Caco-2 (cell line): ENCODE data around the gene RBPJ. TPM values are rescaled to one million over a fixed set of nuclear protein-coding genes. Genes with fewer than 3 reads are reported as not detected.

Experiments
- BruUV-seq: library from RNA; stranded (reverse); fragments of 400-500 nt; replicated peaks from 2 replicates; lab custom pipeline; 2021; lab: Mats Ljungman, UMichigan
- CTCF ChIA-PET: fragments of 300-600 bp; sonication (Branson Sonifier 250); formaldehyde crosslinking; loops from one replicate; lab custom pipeline; 2022; ENCODE audit warnings: antibody characterized with exemption; lab: Charles Lee
- POLR2A ChIA-PET: fragments of 300-600 bp; sonication (Branson Sonifier 250); formaldehyde crosslinking; loops from one replicate; lab custom pipeline; 2022; ENCODE audit warnings: antibody characterized with exemption; lab: Charles Lee
- DNase-seq, 2 experiments: peaks; one replicate each; pipeline versions ENCODE4 v3.0.0 to v3.0.0-alpha.2; 2020 to 2022
- H3K27me3 ChIP-seq: replicated peaks from 2 replicates; pipeline ENCODE4 v1.6.0; 2011; ENCODE audit warnings: low read length; ENCODE audit not compliant: control insufficient read depth, insufficient read depth
- H3K36me3 ChIP-seq: 2 replicates; pipeline ENCODE4 v1.5.1; 2011; ENCODE audit warnings: low read length; ENCODE audit not compliant: control insufficient read depth, insufficient read depth
- H3K4me1 ChIP-seq: fragments of 250-450 bp; sonication (Bioruptor Pico); 2 replicates; pipeline ENCODE4 v1.5.1; 2020; ENCODE audit warnings: mild to moderate bottlenecking
- H3K4me3 ChIP-seq: 2 replicates; pipeline ENCODE4 v1.5.1; 2011; ENCODE audit warnings: low read depth, mild to moderate bottlenecking, control low read depth, low read length
- H3K9me3 ChIP-seq: fragments of 250-450 bp; sonication (Bioruptor Pico); 2 replicates; pipeline ENCODE4 v1.5.1; 2020; ENCODE audit warnings: mild to moderate bottlenecking, moderate library complexity
- H3K27ac Mint-ChIP-seq: one replicate; pipeline ENCODE4 v1.8.0; 2022; ENCODE audit warnings: mixed read lengths; ENCODE audit not compliant: unreplicated experiment
- H3K27me3 Mint-ChIP-seq: one replicate; pipeline ENCODE4 v1.8.0; 2022; ENCODE audit warnings: mixed read lengths; ENCODE audit not compliant: insufficient read depth, unreplicated experiment
- H3K36me3 Mint-ChIP-seq: one replicate; pipeline ENCODE4 v1.8.0; 2022; ENCODE audit warnings: mild to moderate bottlenecking, mixed read lengths; ENCODE audit not compliant: insufficient read depth, unreplicated experiment
- H3K4me1 Mint-ChIP-seq: one replicate; pipeline ENCODE4 v1.8.0; 2022; ENCODE audit warnings: low read depth, mixed read lengths; ENCODE audit not compliant: unreplicated experiment
- H3K4me3 Mint-ChIP-seq: one replicate; pipeline ENCODE4 v1.8.0; 2022; ENCODE audit warnings: mild to moderate bottlenecking, moderate library complexity, mixed read lengths; ENCODE audit not compliant: unreplicated experiment
- H3K9me3 Mint-ChIP-seq: one replicate; pipeline ENCODE4 v1.8.0; 2022; ENCODE audit warnings: mixed read lengths; ENCODE audit not compliant: unreplicated experiment
- intact Hi-C: fragments of 100-400 bp; cut with micrococcal nuclease; formaldehyde crosslinking; loops from one replicate; pipeline ENCODE4 v1.10.0; 2022; ENCODE audit not compliant: unreplicated experiment
- total RNA-seq: library from RNA; stranded (reverse); gene quantifications from 2 replicates; pipeline ENCODE4 v1.2.3, GENCODE V29; 2022
- TF ChIP-seq, protein P1 (sequence below), 2 experiments: fragments of 200-600 bp in 1 of 2; IDR thresholded peaks; 1 replicate in 1 of 2; 2 replicates in 1 of 2; pipeline versions ENCODE4 v1.5.1 to v1.8.0; 2011 to 2022; ENCODE audit warnings: antibody characterized with exemption in 1 of 2, control low read depth in 1 of 2, inconsistent platforms in 1 of 2, low read depth in 1 of 2, low read length in 1 of 2, mild to moderate bottlenecking in 1 of 2, moderate library complexity in 1 of 2; ENCODE audit not compliant: insufficient read depth in 1 of 2, severe bottlenecking in 1 of 2, unreplicated experiment in 1 of 2

The RBPJ gene
- total RNA-seq, 1 experiment from 2014 or later: 38.8 TPM

DNA sequence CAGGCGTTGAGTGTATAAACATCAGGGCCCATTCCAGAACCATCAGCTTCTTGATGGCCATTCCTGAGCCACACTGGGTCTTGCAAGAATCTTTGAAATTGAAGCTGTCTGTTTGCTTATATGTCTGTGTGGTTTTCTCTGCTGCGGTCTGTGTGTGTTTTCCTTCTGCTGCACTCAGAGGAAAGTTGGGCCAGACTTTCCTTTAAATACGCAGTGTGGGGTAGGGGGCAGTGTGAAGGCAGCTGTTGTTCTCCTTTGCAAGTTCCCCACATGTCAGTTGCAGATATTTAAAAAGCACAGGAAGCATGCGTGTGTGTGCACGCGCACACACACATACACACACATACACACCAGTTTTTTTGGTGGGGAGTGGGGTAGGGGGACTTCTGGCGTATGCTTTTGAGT, 137.3 kb downstream of the RBPJ start:
- Histone ChIP-seq H3K4me3 (no peak overlapping the region), H3K9me3 (0 out of 2 replicates have a peak, but pooled peaks cover under 1% of the 10 kb centered on the region), H3K27me3 (no peaks in the 10 kb centered on the region), H3K36me3 (no peaks in the 10 kb centered on the region), H3K4me1 (no peaks in the 10 kb centered on the region; the same call in 1 of the 2 replicates)
- CTCF ChIA-PET: interaction anchor here (0.6 to 0.7 kb wide), 2 partner anchors 271 kb away, joined by 3 to 4 read pairs; no protein-coding TSS in a partner anchor
- Mint-ChIP-seq H3K36me3 (no peaks in the 10 kb centered on the region), H3K4me1 (peaks cover 2% of the 10 kb centered on the region), H3K27ac (no peak overlapping the region), H3K9me3 (peaks cover 14% of the 10 kb centered on the region), H3K27me3 (no peaks in the 10 kb centered on the region), H3K4me3 (no peak overlapping the region)
- POLR2A ChIA-PET: no interaction called here
- no peak for DNase-seq
- intact Hi-C loops: loop anchor here (5.0 kb wide), 2 partner anchors 124 to 404 kb away; partner anchors contain the start of genes STIM2 and TBC1D19
- BruUV-seq: no TSS peak
- TF ChIP-seq, protein P1, sequence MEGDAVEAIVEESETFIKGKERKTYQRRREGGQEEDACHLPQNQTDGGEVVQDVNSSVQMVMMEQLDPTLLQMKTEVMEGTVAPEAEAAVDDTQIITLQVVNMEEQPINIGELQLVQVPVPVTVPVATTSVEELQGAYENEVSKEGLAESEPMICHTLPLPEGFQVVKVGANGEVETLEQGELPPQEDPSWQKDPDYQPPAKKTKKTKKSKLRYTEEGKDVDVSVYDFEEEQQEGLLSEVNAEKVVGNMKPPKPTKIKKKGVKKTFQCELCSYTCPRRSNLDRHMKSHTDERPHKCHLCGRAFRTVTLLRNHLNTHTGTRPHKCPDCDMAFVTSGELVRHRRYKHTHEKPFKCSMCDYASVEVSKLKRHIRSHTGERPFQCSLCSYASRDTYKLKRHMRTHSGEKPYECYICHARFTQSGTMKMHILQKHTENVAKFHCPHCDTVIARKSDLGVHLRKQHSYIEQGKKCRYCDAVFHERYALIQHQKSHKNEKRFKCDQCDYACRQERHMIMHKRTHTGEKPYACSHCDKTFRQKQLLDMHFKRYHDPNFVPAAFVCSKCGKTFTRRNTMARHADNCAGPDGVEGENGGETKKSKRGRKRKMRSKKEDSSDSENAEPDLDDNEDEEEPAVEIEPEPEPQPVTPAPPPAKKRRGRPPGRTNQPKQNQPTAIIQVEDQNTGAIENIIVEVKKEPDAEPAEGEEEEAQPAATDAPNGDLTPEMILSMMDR (IDR thresholded peaks at IDR 0.05; ENCODE audit: insufficient read depth in 1 of 2, low read depth in 1 of 2, low read length in 1 of 2, severe bottlenecking in 1 of 2, unreplicated experiment in 1 of 2): no peak

DNA sequence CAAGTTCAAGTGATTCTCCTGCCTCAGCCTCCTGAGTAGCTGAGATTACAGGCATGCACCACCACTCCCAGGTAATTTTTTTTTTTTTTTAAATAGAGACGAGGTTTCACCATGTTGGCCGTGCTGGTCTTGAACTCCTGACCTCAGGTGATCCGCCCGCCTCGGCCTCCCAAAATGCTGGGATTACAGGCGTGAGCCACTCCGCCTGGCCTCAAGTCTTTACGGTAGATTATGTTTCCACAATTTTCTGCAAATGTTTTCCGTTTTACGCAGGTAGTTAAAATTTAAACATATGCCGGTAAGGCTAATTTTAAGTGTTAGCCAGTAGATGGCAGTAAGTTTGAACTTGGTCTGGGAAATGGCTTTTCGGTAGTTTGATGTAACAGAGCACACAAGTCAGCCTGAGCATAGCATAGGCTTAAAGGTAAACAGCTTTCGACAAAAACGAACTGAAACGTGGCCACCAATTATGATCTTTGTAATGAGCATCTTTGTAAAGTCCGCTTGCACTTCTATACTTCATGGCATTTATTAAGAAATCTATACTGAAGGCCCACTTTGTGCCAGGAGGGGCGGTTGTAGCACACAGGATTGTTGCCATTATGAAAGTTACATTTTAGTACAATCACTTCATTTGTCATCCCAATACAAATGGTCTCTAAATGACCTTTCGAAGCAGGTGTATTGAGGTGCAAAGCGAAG, 138.4 kb downstream of the RBPJ start:
- intact Hi-C loops: loop anchor here (1.0 to 5.0 kb wide), 4 partner anchors 123 to 551 kb away; partner anchors contain the start of genes STIM2 and TBC1D19
- Histone ChIP-seq H3K27me3 (no peaks in the 10 kb centered on the region), H3K9me3 (0 out of 2 replicates have a peak, but pooled peaks cover 8% of the 10 kb centered on the region), H3K36me3 (no peaks in the 10 kb centered on the region), H3K4me1 (no peaks in the 10 kb centered on the region), H3K4me3 (no peak overlapping the region)
- no peaks in the 10 kb centered on the region for H3K36me3 Mint-ChIP-seq
- no TSS peak for BruUV-seq
- TF ChIP-seq, protein P1 (IDR thresholded peaks at IDR 0.05; ENCODE audit: insufficient read depth in 1 of 2, low read depth in 1 of 2, low read length in 1 of 2, severe bottlenecking in 1 of 2, unreplicated experiment in 1 of 2): peak; percentile 42 to 51
- no peaks in the 10 kb centered on the region for H3K4me1 Mint-ChIP-seq
- no peak overlapping the region for H3K27ac Mint-ChIP-seq
- DNase-seq: peak in 1 of 2 experiments; percentile 36
- POLR2A ChIA-PET: no interaction called here
- no peaks in the 10 kb centered on the region for H3K27me3 Mint-ChIP-seq
- CTCF ChIA-PET: interaction anchor here (0.7 kb wide), 1 partner anchor 270 kb away, joined by 3 read pairs; no protein-coding TSS in a partner anchor
- H3K4me3 Mint-ChIP-seq: peak overlapping the region; percentile 46
- H3K9me3 Mint-ChIP-seq: peaks cover 24% of the 10 kb centered on the region

DNA sequence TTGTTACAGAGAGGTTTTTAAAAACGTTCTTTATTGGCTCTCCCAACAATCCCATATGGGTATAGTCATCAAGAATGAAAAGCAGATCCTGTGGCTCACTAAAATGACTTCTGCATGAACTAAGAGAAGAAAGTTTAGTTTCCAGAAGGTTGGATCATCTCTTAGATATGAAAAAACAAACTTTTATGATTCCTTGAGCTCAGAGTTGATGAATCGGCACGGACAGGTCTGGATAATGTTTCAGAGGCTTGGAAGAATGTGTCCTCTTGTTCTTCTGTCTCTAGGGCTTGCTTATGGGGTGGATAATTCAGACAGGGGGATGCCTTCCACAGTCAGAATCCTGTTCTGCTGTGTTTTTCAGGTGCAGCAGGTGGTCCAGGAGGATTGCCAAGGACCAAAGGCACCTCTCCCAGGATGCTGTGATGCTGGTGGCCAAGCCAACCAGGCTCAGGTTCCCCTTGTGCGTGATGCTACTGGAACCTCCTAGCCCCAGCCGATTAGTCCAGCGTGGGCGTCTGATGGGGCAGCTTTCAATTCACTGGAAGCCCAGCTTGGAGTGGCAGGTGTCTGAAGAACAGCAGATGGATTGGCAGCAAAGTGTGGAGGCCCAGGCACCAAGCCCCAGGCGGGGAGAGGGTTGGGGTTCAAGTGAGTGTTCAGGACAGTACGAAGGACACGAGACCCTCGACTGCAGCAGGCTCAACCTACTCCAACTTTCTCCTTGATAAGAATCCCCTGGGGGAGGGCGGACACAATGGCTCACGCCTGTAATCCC, 139.1 kb downstream of the RBPJ start:
- H3K9me3 Mint-ChIP-seq: peaks cover 30% of the 10 kb centered on the region
- DNase-seq: no peak
- no peaks in the 10 kb centered on the region for H3K4me1 ChIP-seq
- TF ChIP-seq, protein P1 (IDR thresholded peaks at IDR 0.05; ENCODE audit: insufficient read depth in 1 of 2, low read depth in 1 of 2, low read length in 1 of 2, severe bottlenecking in 1 of 2, unreplicated experiment in 1 of 2): no peak
- no peak overlapping the region for H3K4me3 Mint-ChIP-seq
- no peaks in the 10 kb centered on the region for H3K4me1 Mint-ChIP-seq
- CTCF ChIA-PET: no interaction called here
- H3K4me3 ChIP-seq: no peak overlapping the region
- no TSS peak for BruUV-seq
- POLR2A ChIA-PET: interaction anchor here (0.6 kb wide), 1 partner anchor 402 kb away, joined by 3 read pairs; no protein-coding TSS in a partner anchor
- no peaks in the 10 kb centered on the region for H3K27me3 ChIP-seq
- no peaks in the 10 kb centered on the region for H3K36me3 ChIP-seq
- 0 out of 2 replicates have a peak, but pooled peaks cover 8% of the 10 kb centered on the region for H3K9me3 ChIP-seq
- no peak overlapping the region for H3K27ac Mint-ChIP-seq
- intact Hi-C loops: loop anchor here (1.0 to 5.0 kb wide), 4 partner anchors 122 to 550 kb away; partner anchors contain the start of genes STIM2 and TBC1D19
- H3K27me3 Mint-ChIP-seq: no peaks in the 10 kb centered on the region
- H3K36me3 Mint-ChIP-seq: no peaks in the 10 kb centered on the region
